ENCODE results near the gene CNTNAP5. TPM values are rescaled to one million over a fixed set of nuclear protein-coding genes. Genes with fewer than 3 reads are reported as not detected.

CNTNAP5 gene
- total RNA-seq, 2 experiments from 2014 or later = not detected

DNA sequence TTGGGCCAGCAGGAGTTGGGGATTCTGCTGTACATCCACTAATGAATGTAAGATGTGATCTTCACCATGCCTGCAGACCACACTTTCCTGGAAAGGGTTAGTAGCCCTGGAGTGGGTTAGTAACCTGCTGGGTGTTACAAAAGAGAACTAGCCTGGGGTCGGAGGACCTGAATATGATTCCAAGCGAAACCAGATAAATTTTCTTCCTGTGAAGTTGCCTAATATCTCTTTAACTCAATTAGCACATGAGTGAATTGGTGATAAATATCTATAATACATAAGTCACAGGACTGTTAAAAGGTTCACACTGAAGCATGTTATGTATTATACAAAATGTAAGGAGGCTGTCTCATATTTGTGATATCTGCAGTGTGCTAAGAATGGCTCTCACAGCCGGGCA, 291.0 kb downstream of the CNTNAP5 start:
- no peaks in the 10 kb centered on the region for H3K27me3 ChIP-seq (ENCODE audit: control insufficient read depth in 1 of 2, insufficient read depth in 2 of 2, low read length in 2 of 2)
- POLR2A ChIA-PET = no interaction called here
- CTCF ChIA-PET = no interaction called here
- ATAC-seq (ENCODE audit: poor library complexity) = no peak
- H3K36me3 ChIP-seq (ENCODE audit: insufficient read depth, low read length) = no peaks in the 10 kb centered on the region
- H3K4me1 ChIP-seq (ENCODE audit: insufficient read depth, low read length) = no peaks in the 10 kb centered on the region
- H3K4me3 ChIP-seq (ENCODE audit: low read length) = no peak overlapping the region
- Mint-ChIP-seq H3K36me3 (ENCODE audit: low read depth) (no peaks in the 10 kb centered on the region), H3K4me3 (no peak overlapping the region), H3K27me3 (no peaks in the 10 kb centered on the region), H3K27ac (no peak overlapping the region), H3K4me1 (ENCODE audit: low read depth) (no peaks in the 10 kb centered on the region), H3K9me3 (peaks cover 10% of the 10 kb centered on the region)
- intact Hi-C loops (cut with DNase I, micrococcal nuclease) = no loop called here
- TF ChIP-seq, protein P1, sequence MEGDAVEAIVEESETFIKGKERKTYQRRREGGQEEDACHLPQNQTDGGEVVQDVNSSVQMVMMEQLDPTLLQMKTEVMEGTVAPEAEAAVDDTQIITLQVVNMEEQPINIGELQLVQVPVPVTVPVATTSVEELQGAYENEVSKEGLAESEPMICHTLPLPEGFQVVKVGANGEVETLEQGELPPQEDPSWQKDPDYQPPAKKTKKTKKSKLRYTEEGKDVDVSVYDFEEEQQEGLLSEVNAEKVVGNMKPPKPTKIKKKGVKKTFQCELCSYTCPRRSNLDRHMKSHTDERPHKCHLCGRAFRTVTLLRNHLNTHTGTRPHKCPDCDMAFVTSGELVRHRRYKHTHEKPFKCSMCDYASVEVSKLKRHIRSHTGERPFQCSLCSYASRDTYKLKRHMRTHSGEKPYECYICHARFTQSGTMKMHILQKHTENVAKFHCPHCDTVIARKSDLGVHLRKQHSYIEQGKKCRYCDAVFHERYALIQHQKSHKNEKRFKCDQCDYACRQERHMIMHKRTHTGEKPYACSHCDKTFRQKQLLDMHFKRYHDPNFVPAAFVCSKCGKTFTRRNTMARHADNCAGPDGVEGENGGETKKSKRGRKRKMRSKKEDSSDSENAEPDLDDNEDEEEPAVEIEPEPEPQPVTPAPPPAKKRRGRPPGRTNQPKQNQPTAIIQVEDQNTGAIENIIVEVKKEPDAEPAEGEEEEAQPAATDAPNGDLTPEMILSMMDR (IDR thresholded peaks at IDR 0.05) = no peak
- no peak overlapping the region for H3K27ac ChIP-seq (ENCODE audit: low read depth in 1 of 2, low read length in 2 of 2)
- H3K9me3 ChIP-seq (ENCODE audit: control insufficient read depth in 1 of 2, insufficient read depth in 1 of 2, low read length in 2 of 2) = peaks cover 0 to 3% of the 10 kb centered on the region in 2 experiments
- no peak for DNase-seq

DNA sequence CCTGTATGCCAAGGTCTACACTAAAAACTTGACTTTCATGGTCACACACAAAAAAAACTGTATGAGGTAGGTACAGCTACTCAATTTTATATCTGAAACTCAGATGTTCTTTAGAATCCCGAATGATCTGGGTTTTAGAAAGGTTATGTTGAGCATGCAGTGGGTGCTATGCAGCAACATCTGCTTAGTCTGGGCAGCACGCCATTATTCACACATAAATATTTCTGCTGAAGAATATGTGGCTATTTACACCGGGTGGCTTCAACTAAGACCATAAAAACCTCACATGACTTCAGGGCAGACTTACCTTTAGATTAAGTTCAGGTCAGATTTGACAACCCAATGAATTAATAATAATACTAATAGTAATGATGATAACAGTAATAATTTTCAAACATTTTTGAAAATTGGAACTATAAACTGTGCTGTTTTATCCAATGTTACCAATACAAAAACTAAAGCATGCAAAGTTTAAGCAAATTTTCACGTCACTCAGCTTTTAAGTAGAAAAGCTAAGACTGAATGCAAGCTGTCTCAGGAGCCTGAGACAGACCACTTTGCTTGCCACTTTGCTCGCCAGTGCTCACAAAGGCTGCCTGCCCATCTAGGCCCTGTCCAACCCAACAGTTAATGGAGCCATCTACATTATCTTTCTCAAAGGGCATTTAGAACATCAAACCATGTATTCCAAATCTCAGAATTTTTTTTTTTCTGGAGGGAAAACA, 292.0 kb downstream of the CNTNAP5 start:
- peaks cover 6% of the 10 kb centered on the region for H3K9me3 Mint-ChIP-seq
- CTCF ChIA-PET = no interaction called here
- ATAC-seq (ENCODE audit: poor library complexity) = no peak

DNA sequence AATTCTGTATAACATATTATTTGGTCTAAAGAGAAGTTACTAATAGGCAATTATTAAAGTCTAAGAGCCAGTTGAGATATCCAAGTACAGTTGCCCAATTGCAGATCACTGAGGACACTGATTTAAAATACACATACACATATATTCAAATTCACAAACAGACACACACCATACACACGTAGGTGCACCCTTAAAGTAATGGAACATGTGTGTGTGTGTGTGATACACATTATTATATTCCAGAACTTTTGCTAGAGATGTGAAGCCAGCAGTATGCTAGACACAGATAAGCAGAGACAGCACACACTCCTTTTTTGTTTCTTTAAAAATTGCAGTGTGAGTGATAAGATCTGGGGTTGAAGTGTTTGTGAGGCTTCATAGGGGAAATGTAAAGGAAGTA, 292.5 kb downstream of the CNTNAP5 start:
- TF ChIP-seq, protein P1 (IDR thresholded peaks at IDR 0.05) = no peak
- Histone ChIP-seq H3K9me3 (ENCODE audit: control insufficient read depth in 1 of 2, insufficient read depth in 1 of 2, low read length in 2 of 2) (peaks cover 0 to 3% of the 10 kb centered on the region in 2 experiments), H3K4me1 (ENCODE audit: insufficient read depth, low read length) (no peaks in the 10 kb centered on the region), H3K27ac (ENCODE audit: low read depth in 1 of 2, low read length in 2 of 2) (no peak overlapping the region), H3K36me3 (ENCODE audit: insufficient read depth, low read length) (no peaks in the 10 kb centered on the region), H3K27me3 (ENCODE audit: control insufficient read depth in 1 of 2, insufficient read depth in 2 of 2, low read length in 2 of 2) (no peaks in the 10 kb centered on the region), H3K4me3 (ENCODE audit: low read length) (no peak overlapping the region)
- Mint-ChIP-seq H3K27ac (no peak overlapping the region), H3K4me3 (no peak overlapping the region), H3K27me3 (no peaks in the 10 kb centered on the region), H3K4me1 (ENCODE audit: low read depth) (no peaks in the 10 kb centered on the region), H3K36me3 (ENCODE audit: low read depth) (no peaks in the 10 kb centered on the region), H3K9me3 (peaks cover 6% of the 10 kb centered on the region)
- ATAC-seq (ENCODE audit: poor library complexity) (no peak), DNase-seq (no peak)
- CTCF ChIA-PET = no interaction called here
- intact Hi-C loops (cut with DNase I, micrococcal nuclease) = no loop called here
- POLR2A ChIA-PET = no interaction called here

More for the DNA sequence above, 292.0 kb downstream of the CNTNAP5 start:
- Histone ChIP-seq H3K27ac (ENCODE audit: low read depth in 1 of 2, low read length in 2 of 2) (no peak overlapping the region), H3K36me3 (ENCODE audit: insufficient read depth, low read length) (no peaks in the 10 kb centered on the region), H3K9me3 (ENCODE audit: control insufficient read depth in 1 of 2, insufficient read depth in 1 of 2, low read length in 2 of 2) (peaks cover 0 to 3% of the 10 kb centered on the region in 2 experiments), H3K27me3 (ENCODE audit: control insufficient read depth in 1 of 2, insufficient read depth in 2 of 2, low read length in 2 of 2) (no peaks in the 10 kb centered on the region), H3K4me1 (ENCODE audit: insufficient read depth, low read length) (no peaks in the 10 kb centered on the region), H3K4me3 (ENCODE audit: low read length) (no peak overlapping the region)
- TF ChIP-seq, protein P1 (IDR thresholded peaks at IDR 0.05) = no peak
- Mint-ChIP-seq H3K4me3 (no peak overlapping the region), H3K4me1 (ENCODE audit: low read depth) (no peaks in the 10 kb centered on the region), H3K27ac (no peak overlapping the region), H3K27me3 (no peaks in the 10 kb centered on the region), H3K36me3 (ENCODE audit: low read depth) (no peaks in the 10 kb centered on the region)
- intact Hi-C loops (cut with DNase I, micrococcal nuclease) = no loop called here
- DNase-seq = no peak
- POLR2A ChIA-PET = no interaction called here
